ENCODE results near the gene SOS1.
"Not testable (repeated sequence)": the region's sequence is repeated elsewhere in the genome, so short reads cannot be mapped to it uniquely, and the experiment has no call there.

SOS1 gene

GRCh38 chr2:39059366-39059952 lies 61.4 kb downstream of the SOS1 start:
- peak; percentile 68 for FAIRE-seq
- DNase-seq (ENCODE audit: insufficient read length, low spot score), result no peak
- no peak for TF ChIP-seq TAF1 (IDR thresholded peaks at IDR 0.05; ENCODE audit: low read depth, low read length)

GRCh38 chr2:39058101-39058500 lies 62.8 kb downstream of the SOS1 start:
- FAIRE-seq, result no peak

DNA sequence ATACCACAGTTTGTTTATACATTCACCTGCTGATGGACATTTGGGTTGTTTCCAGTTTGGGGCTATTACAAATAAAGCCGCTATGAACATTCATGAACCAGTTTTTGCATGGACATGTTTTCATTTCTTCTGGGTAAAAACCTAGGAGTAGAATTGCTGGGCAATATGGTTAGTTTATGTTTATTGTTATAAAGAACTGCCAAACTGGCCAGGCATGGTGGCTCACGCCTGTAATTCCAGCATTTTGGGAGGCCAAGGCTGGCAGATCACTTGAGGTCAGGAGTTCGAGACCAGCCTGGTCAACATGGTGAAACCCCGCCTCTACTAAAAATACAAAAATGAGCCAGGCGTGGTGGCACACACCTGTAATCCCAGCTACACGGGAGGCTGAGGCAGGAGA lies 68.2 kb downstream of the SOS1 start:
- FAIRE-seq; DNase-seq (ENCODE audit: insufficient read length, low spot score): not testable (repeated sequence)

More at GRCh38 chr2:39058101-39058500, 62.8 kb downstream of the SOS1 start:
- no peak for DNase-seq (ENCODE audit: insufficient read length, low spot score)
- TF ChIP-seq POU2F2 (IDR thresholded peaks at IDR 0.05; ENCODE audit: low read depth, low read length) (no peak), SPI1 (IDR thresholded peaks at IDR 0.05; ENCODE audit: low read depth, low read length) (no peak), PAX5 (IDR thresholded peaks at IDR 0.05; ENCODE audit: insufficient read depth, low read length, severe bottlenecking) (no peak), POLR2AphosphoS5 (IDR thresholded peaks at IDR 0.05; ENCODE audit: low read depth, low read length) (no peak), POLR2A (IDR thresholded peaks at IDR 0.05; ENCODE audit: low read depth, low read length) (no peak), TAF1 (IDR thresholded peaks at IDR 0.05; ENCODE audit: low read depth, low read length) (no peak)

DNA sequence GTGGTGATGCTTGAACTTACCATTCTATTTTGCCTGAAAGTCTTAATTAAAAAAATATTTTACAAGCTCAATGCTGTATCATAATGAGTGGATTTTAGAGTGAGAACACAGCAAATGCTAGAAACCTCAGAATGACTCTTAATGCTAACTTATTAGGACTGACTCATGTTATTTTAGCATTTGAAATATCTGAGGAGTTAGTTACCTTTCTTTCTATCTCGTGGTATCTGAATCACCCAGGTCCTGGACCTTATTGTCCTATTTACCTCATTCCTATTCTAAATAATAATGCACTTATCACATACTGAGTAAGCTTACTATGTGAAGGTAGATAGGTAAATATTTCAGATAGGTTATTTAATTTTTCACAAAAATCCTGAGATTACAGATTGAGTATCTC lies 70.7 kb downstream of the SOS1 start:
- FAIRE-seq (no peak), DNase-seq (ENCODE audit: insufficient read length, low spot score) (no peak)
- TF ChIP-seq SPI1 (IDR thresholded peaks at IDR 0.05; ENCODE audit: low read depth, low read length) (no peak), POLR2A (IDR thresholded peaks at IDR 0.05; ENCODE audit: low read depth, low read length) (no peak), PAX5 (IDR thresholded peaks at IDR 0.05; ENCODE audit: insufficient read depth, low read length, severe bottlenecking) (no peak), POU2F2 (IDR thresholded peaks at IDR 0.05; ENCODE audit: low read depth, low read length) (no peak), POLR2AphosphoS5 (IDR thresholded peaks at IDR 0.05; ENCODE audit: low read depth, low read length) (no peak), TAF1 (IDR thresholded peaks at IDR 0.05; ENCODE audit: low read depth, low read length) (no peak)

DNA sequence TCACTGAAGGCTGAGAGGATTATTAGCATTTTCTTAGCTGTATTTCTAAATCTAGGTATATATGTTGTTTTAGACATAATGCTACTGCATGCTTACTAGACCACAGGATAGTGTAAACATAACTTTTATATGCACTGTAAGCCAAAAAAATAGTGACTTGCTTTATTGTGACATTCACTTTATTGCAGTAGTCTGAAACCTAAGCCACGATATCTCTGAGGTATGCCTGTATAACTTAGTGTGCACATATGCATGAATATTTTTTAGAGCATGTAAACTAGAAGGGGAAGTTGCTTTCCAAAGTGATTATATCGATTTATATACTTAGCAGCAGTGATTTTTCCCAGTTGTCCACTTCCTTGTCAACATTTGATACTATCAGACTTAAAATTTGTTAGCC lies 81.8 kb downstream of the SOS1 start:
- TF ChIP-seq TAF1 (IDR thresholded peaks at IDR 0.05; ENCODE audit: low read depth, low read length) (no peak), SPI1 (IDR thresholded peaks at IDR 0.05; ENCODE audit: low read depth, low read length) (no peak), PAX5 (IDR thresholded peaks at IDR 0.05; ENCODE audit: insufficient read depth, low read length, severe bottlenecking) (no peak), POLR2AphosphoS5 (IDR thresholded peaks at IDR 0.05; ENCODE audit: low read depth, low read length) (no peak), POLR2A (IDR thresholded peaks at IDR 0.05; ENCODE audit: low read depth, low read length) (no peak), POU2F2 (IDR thresholded peaks at IDR 0.05; ENCODE audit: low read depth, low read length) (no peak)
- DNase-seq (ENCODE audit: insufficient read length, low spot score), result no peak
- peak; percentile 28 for FAIRE-seq

DNA sequence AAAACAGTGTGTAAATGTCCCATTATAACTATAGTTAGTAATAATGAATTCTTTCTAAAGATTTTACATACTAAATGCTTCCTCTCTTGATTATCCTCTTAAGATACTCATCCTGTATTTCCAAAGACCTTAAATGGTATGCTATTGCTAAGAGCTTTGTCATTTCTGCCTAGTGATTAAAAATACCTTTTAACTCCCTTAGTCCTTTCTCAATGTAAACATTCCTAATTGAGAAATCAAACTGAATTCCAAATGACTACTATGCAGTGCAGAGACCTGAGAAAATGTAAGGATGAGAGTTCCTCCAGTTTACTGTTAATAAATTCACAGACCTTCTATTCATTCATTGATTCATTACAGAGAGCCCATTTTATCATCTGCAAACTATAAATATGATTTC lies 86.9 kb downstream of the SOS1 start:
- TF ChIP-seq POLR2AphosphoS5 (IDR thresholded peaks at IDR 0.05; ENCODE audit: low read depth, low read length), result no peak
- TF ChIP-seq POLR2A (IDR thresholded peaks at IDR 0.05; ENCODE audit: low read depth, low read length), result no peak
- no peak for TF ChIP-seq PAX5 (IDR thresholded peaks at IDR 0.05; ENCODE audit: insufficient read depth, low read length, severe bottlenecking)
- TF ChIP-seq TAF1 (IDR thresholded peaks at IDR 0.05; ENCODE audit: low read depth, low read length), result no peak
- TF ChIP-seq SPI1 (IDR thresholded peaks at IDR 0.05; ENCODE audit: low read depth, low read length), result no peak
- no peak for TF ChIP-seq POU2F2 (IDR thresholded peaks at IDR 0.05; ENCODE audit: low read depth, low read length)
- DNase-seq (ENCODE audit: insufficient read length, low spot score) (no peak), FAIRE-seq (no peak)

- DNase-seq (ENCODE audit: insufficient read length, low spot score), result no peak
- FAIRE-seq, result peak; percentile 5
- TF ChIP-seq SPI1 (IDR thresholded peaks at IDR 0.05; ENCODE audit: low read depth, low read length), result no peak
- TF ChIP-seq POLR2AphosphoS5 (IDR thresholded peaks at IDR 0.05; ENCODE audit: low read depth, low read length), result no peak
- TF ChIP-seq PAX5 (IDR thresholded peaks at IDR 0.05; ENCODE audit: insufficient read depth, low read length, severe bottlenecking), result no peak
- no peak for TF ChIP-seq TAF1 (IDR thresholded peaks at IDR 0.05; ENCODE audit: low read depth, low read length)
- no peak for TF ChIP-seq POLR2A (IDR thresholded peaks at IDR 0.05; ENCODE audit: low read depth, low read length)
- no peak for TF ChIP-seq POU2F2 (IDR thresholded peaks at IDR 0.05; ENCODE audit: low read depth, low read length)
Measured at GRCh38 chr2:39027421-39027820, 93.4 kb downstream of the SOS1 start.

DNA sequence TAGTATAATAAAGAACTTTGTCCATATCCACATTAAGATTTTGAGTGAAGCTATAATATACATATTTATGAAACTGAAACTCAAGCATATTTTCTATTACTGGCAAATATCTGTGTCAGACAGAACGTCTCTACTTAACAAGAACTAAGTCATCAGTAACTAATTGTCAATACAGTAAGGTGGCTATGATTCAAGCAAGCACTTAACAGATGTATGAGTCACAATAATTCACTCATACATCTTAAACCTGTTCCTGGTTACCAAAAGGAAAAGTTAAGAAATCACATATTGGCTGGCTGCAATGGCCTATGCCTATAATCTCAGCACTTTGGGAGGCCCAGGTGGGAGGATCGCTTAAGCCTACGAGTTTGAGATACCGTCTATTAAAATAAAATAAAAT lies 96.0 kb downstream of the SOS1 start:
- no peak for FAIRE-seq
- no peak for DNase-seq (ENCODE audit: insufficient read length, low spot score)
- TF ChIP-seq POLR2AphosphoS5 (IDR thresholded peaks at IDR 0.05; ENCODE audit: low read depth, low read length) (no peak), TAF1 (IDR thresholded peaks at IDR 0.05; ENCODE audit: low read depth, low read length) (no peak), POLR2A (IDR thresholded peaks at IDR 0.05; ENCODE audit: low read depth, low read length) (no peak), PAX5 (IDR thresholded peaks at IDR 0.05; ENCODE audit: insufficient read depth, low read length, severe bottlenecking) (no peak), SPI1 (IDR thresholded peaks at IDR 0.05; ENCODE audit: low read depth, low read length) (no peak), POU2F2 (IDR thresholded peaks at IDR 0.05; ENCODE audit: low read depth, low read length) (no peak)

- FAIRE-seq (no peak), DNase-seq (ENCODE audit: insufficient read length, low spot score) (no peak)
Measured at GRCh38 chr2:39023649-39024048, 97.2 kb downstream of the SOS1 start.

DNA sequence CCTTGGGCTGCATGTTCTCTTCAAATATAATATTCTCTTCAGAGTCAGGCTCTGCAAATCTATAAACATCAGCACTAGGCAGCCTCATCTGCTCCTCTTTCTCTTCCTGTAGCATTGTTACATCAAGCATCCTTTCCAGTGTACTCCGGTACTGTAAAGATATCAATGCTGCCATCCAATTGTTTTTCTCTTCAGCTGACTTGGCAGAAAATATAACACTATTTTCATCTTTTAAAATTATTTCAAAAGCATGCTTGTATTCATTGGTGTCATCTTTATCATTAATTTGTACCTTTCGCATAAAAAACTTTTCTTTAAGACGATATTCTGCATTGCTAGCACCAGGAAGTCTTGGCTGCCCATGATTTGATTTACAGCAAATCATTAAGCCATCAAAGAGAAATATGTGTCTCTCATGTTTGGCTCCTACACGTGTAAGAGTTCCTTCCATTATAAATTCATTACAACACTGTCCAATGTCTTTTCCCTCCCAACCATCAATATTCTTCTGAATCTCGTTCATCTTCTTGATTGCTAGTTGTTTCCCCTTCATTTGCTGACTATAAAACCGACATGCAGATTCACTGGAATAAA lies 98.1 kb downstream of the SOS1 start:
- DNase-seq (ENCODE audit: insufficient read length, low spot score) (no peak), FAIRE-seq (no peak)
- TF ChIP-seq TAF1 (IDR thresholded peaks at IDR 0.05; ENCODE audit: low read depth, low read length) (no peak), POLR2A (IDR thresholded peaks at IDR 0.05; ENCODE audit: low read depth, low read length) (no peak), POLR2AphosphoS5 (IDR thresholded peaks at IDR 0.05; ENCODE audit: low read depth, low read length) (no peak), SPI1 (IDR thresholded peaks at IDR 0.05; ENCODE audit: low read depth, low read length) (no peak), PAX5 (IDR thresholded peaks at IDR 0.05; ENCODE audit: insufficient read depth, low read length, severe bottlenecking) (no peak), POU2F2 (IDR thresholded peaks at IDR 0.05; ENCODE audit: low read depth, low read length) (no peak)

More at GRCh38 chr2:39023649-39024048, 97.2 kb downstream of the SOS1 start:
- TF ChIP-seq SPI1 (IDR thresholded peaks at IDR 0.05; ENCODE audit: low read depth, low read length) (no peak), POLR2AphosphoS5 (IDR thresholded peaks at IDR 0.05; ENCODE audit: low read depth, low read length) (no peak), POLR2A (IDR thresholded peaks at IDR 0.05; ENCODE audit: low read depth, low read length) (no peak)
